ENCODE results near the gene DOCK2.
A peak's percentile ranks its signal among the peaks of the same experiment; 100 is the strongest.
"Not testable (repeated sequence)": the region's sequence is repeated elsewhere in the genome, so short reads cannot be mapped to it uniquely, and the experiment has no call there.

DOCK2 gene

GRCh38 chr5:169946743-169947295 is 309.7 kb downstream of the DOCK2 start:
- DNase-seq (ENCODE audit: low read depth) = no peak
- TF ChIP-seq CTCF (conservative IDR thresholded peaks at IDR 0.05; ENCODE audit: low read length) = no peak
- no peak overlapping the region for H3K4me3 ChIP-seq (ENCODE audit: low read length)

- TF ChIP-seq CTCF (conservative IDR thresholded peaks at IDR 0.05; ENCODE audit: low read length) = no peak
- DNase-seq (ENCODE audit: low read depth) = no peak
- no peak overlapping the region for H3K4me3 ChIP-seq (ENCODE audit: low read length)
Observed at GRCh38 chr5:169950333-169950732, 313.3 kb downstream of the DOCK2 start.

GRCh38 chr5:169953196-169953595 is 316.1 kb downstream of the DOCK2 start:
- DNase-seq (ENCODE audit: low read depth) = peak; percentile 51

GRCh38 chr5:169954786-169955185 is 317.7 kb downstream of the DOCK2 start:
- no peak overlapping the region for H3K4me3 ChIP-seq (ENCODE audit: low read length)
- no peak for DNase-seq (ENCODE audit: low read depth)
- no peak for TF ChIP-seq CTCF (conservative IDR thresholded peaks at IDR 0.05; ENCODE audit: low read length)

More at GRCh38 chr5:169953196-169953595, 316.1 kb downstream of the DOCK2 start:
- H3K4me3 ChIP-seq (ENCODE audit: low read length) = not testable (repeated sequence)

- peak; percentile 45 for DNase-seq (ENCODE audit: low read depth)
- no peak overlapping the region for H3K4me3 ChIP-seq (ENCODE audit: low read length)
- no peak for TF ChIP-seq CTCF (conservative IDR thresholded peaks at IDR 0.05; ENCODE audit: low read length)
Observed at GRCh38 chr5:169956126-169956525, 319.1 kb downstream of the DOCK2 start.

- peak; percentile 61 for DNase-seq (ENCODE audit: low read depth)
- TF ChIP-seq CTCF (conservative IDR thresholded peaks at IDR 0.05; ENCODE audit: low read length) = no peak
- H3K4me3 ChIP-seq (ENCODE audit: low read length) = no peak overlapping the region
Observed at GRCh38 chr5:169956756-169957155, 319.7 kb downstream of the DOCK2 start.

- no peak for TF ChIP-seq CTCF (conservative IDR thresholded peaks at IDR 0.05; ENCODE audit: low read length)
- no peak overlapping the region for H3K4me3 ChIP-seq (ENCODE audit: low read length)
- no peak for DNase-seq (ENCODE audit: low read depth)
Observed at GRCh38 chr5:169958278-169958677, 321.2 kb downstream of the DOCK2 start.

- DNase-seq (ENCODE audit: low read depth) = no peak
- TF ChIP-seq CTCF (conservative IDR thresholded peaks at IDR 0.05; ENCODE audit: low read length) = no peak
- H3K4me3 ChIP-seq (ENCODE audit: low read length) = no peak overlapping the region
Observed at GRCh38 chr5:169960659-169961058, 323.6 kb downstream of the DOCK2 start.

Data from AG10803 (cell line).